Panc1 (cell line): ENCODE results near the gene OFD1. TPM values are rescaled to one million over a fixed set of nuclear protein-coding genes. Genes with fewer than 3 reads are reported as not detected.

Experiments
- ATAC-seq: fragments of 200-7000 bp; cut with Tn5 transposase; 2 replicates; pipeline ENCODE4 v1.9.1; 2020; ENCODE audit warnings: mild to moderate bottlenecking, moderate library complexity
- BruUV-seq: library from RNA; stranded (reverse); fragments of 400-500 nt; replicated peaks from 2 replicates; lab custom pipeline; 2021; lab: Mats Ljungman, UMichigan
- CTCF ChIA-PET: fragments of 300-600 bp; sonication (Branson Sonifier 250); formaldehyde crosslinking; loops from one replicate; lab custom pipeline; 2022; ENCODE audit warnings: antibody characterized with exemption; lab: Charles Lee
- POLR2A ChIA-PET: fragments of 300-600 bp; sonication (Branson Sonifier 250); formaldehyde crosslinking; loops from one replicate; lab custom pipeline; 2022; ENCODE audit warnings: antibody characterized with exemption; lab: Charles Lee
- DNase-seq: peaks from one replicate; pipeline ENCODE4 v3.0.0-alpha.2; 2010; ENCODE audit warnings: low read depth, low spot score
- H3K27ac ChIP-seq: 2 replicates; pipeline ENCODE4 v1.5.1; 2011; ENCODE audit warnings: mild to moderate bottlenecking, low read length, inconsistent platforms
- H3K27me3 ChIP-seq: fragments of 200-500 bp; sonication (Bioruptor generic); 2 replicates; pipeline ENCODE4 v1.6.0; 2014; ENCODE audit warnings: low read length, inconsistent platforms; ENCODE audit not compliant: control insufficient read depth, insufficient read depth
- H3K36me3 ChIP-seq: fragments of 200-500 bp; sonication (Bioruptor generic); 2 replicates; pipeline ENCODE4 v1.5.1; 2014; ENCODE audit warnings: inconsistent platforms, mild to moderate bottlenecking, low read length, moderate library complexity; ENCODE audit not compliant: control insufficient read depth, insufficient read depth
- H3K4me1 ChIP-seq: 2 replicates; pipeline ENCODE4 v1.5.1; 2011; ENCODE audit warnings: inconsistent platforms, mild to moderate bottlenecking, low read length, moderate library complexity; ENCODE audit not compliant: control insufficient read depth, insufficient read depth
- H3K4me3 ChIP-seq, 2 experiments: 2 replicates each; pipeline ENCODE4 v1.5.1; 2011 to 2012; ENCODE audit warnings: low read depth in 2 of 2, low read length in 2 of 2, mild to moderate bottlenecking in 2 of 2, inconsistent platforms in 1 of 2, moderate library complexity in 1 of 2
- H3K9me3 ChIP-seq: fragments of 200-500 bp; sonication (Bioruptor generic); 2 replicates; pipeline ENCODE4 v1.5.1; 2014; ENCODE audit warnings: low read depth, mild to moderate bottlenecking, inconsistent platforms, low read length, moderate library complexity; ENCODE audit not compliant: control insufficient read depth, insufficient read depth
- POLR2AphosphoS5 ChIP-seq: IDR thresholded peaks from 2 replicates; pipeline ENCODE4 v1.6.1; 2012; ENCODE audit warnings: mild to moderate bottlenecking, low read depth, low read length, moderate library complexity
- REST ChIP-seq, 2 experiments: IDR thresholded peaks; 2 replicates each; pipeline ENCODE4 v1.6.1; 2011 to 2012; ENCODE audit warnings: low read depth in 2 of 2, control low read depth in 1 of 2, low read length in 1 of 2, mild to moderate bottlenecking in 1 of 2, moderate library complexity in 1 of 2; ENCODE audit not compliant: insufficient read depth in 1 of 2
- SIN3A ChIP-seq: IDR thresholded peaks from 2 replicates; pipeline ENCODE4 v1.6.1; 2012; ENCODE audit warnings: low read depth, mild to moderate bottlenecking, low read length, moderate library complexity, borderline replicate concordance; ENCODE audit not compliant: insufficient read depth
- TCF7L2 ChIP-seq: IDR thresholded peaks from 2 replicates; pipeline ENCODE4 v1.6.1; 2011; ENCODE audit warnings: mild to moderate bottlenecking, low read depth, low read length, inconsistent platforms
- in situ Hi-C: cut with HindIII; loops from 2 replicates; pipeline ENCODE4 v1.10.0; 2016; ENCODE audit warnings: low sequenced_read_pairs, low pct_unique_long_range_greater_than_20kb
- intact Hi-C: fragments of 100-400 bp; cut with micrococcal nuclease; formaldehyde crosslinking; loops from one replicate; pipeline ENCODE4 v1.10.0; 2022; ENCODE audit not compliant: unreplicated experiment
- total RNA-seq: library from RNA; stranded (reverse); gene quantifications from one replicate; pipeline ENCODE4 v1.2.1, GENCODE V29; 2021; ENCODE audit not compliant: unreplicated experiment
- TF ChIP-seq, protein P1 (sequence below): fragments of 450-650 bp; IDR thresholded peaks from 2 replicates; pipeline ENCODE4 v1.5.1; 2017; ENCODE audit warnings: mild to moderate bottlenecking

Gene OFD1
- total RNA-seq, 1 experiment from 2014 or later: 22.8 TPM

- CTCF ChIA-PET: no interaction called here
- Histone ChIP-seq H3K27me3 (no peaks in the 10 kb centered on the region), H3K4me3 (no peak overlapping the region), H3K4me1 (no peaks in the 10 kb centered on the region), H3K27ac (no peak overlapping the region), H3K9me3 (no peaks in the 10 kb centered on the region), H3K36me3 (no peaks in the 10 kb centered on the region; the same call in 1 of the 2 replicates)
- DNase-seq (no peak), ATAC-seq (no peak)
- POLR2A ChIA-PET: no interaction called here
- no TSS peak for BruUV-seq
- TF ChIP-seq POLR2AphosphoS5 (no peak), SIN3A (no peak), TCF7L2 (no peak), REST (IDR thresholded peaks at IDR 0.05; ENCODE audit: insufficient read depth in 1 of 2, low read depth in 2 of 2, low read length in 1 of 2) (no peak)
- TF ChIP-seq, protein P1, sequence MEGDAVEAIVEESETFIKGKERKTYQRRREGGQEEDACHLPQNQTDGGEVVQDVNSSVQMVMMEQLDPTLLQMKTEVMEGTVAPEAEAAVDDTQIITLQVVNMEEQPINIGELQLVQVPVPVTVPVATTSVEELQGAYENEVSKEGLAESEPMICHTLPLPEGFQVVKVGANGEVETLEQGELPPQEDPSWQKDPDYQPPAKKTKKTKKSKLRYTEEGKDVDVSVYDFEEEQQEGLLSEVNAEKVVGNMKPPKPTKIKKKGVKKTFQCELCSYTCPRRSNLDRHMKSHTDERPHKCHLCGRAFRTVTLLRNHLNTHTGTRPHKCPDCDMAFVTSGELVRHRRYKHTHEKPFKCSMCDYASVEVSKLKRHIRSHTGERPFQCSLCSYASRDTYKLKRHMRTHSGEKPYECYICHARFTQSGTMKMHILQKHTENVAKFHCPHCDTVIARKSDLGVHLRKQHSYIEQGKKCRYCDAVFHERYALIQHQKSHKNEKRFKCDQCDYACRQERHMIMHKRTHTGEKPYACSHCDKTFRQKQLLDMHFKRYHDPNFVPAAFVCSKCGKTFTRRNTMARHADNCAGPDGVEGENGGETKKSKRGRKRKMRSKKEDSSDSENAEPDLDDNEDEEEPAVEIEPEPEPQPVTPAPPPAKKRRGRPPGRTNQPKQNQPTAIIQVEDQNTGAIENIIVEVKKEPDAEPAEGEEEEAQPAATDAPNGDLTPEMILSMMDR: no peak
- in situ Hi-C loops: no loop called here
- intact Hi-C loops: no loop called here
These were observed 17.6 kb upstream of the OFD1 start for GRCh38 chrX:13716905-13717304.

DNA sequence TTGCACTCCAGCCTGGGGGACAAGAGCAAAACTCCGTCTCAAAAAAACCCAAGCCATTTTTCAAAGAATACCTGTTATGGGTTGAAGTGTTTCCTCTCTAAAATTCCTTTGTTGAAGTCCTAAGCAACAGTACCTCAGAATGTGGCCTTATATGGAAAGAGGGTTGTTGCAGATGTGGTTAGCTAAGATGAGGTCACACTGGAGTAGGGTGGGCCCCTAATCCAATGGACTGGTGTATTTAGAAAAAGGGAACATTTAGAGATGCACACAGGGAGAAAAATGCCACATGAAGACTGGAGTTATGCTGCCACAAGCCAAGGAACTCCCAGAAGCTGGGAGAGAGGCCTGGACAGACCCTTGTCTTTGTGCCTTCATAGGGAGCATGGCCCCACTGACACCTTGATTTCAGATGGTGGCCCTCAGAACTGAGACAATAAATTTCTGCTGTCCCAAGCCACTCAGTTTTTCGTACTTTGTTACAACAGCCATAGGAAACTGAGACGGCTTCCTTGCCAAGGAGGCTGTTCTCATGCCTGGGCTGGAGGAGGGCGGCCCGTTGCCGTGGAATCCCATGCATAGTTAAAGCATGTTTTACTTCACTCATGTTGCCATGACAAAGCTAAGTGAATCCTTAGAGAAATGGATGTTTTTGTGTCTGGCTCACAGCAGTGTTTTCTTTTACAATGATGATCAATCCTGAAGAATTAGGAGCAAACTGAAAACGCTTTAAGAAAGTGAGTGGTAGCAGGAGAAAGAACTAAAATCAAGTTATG is 16.7 kb upstream of the OFD1 start:
- ChIA-PET POLR2A (no interaction called here), CTCF (no interaction called here)
- ATAC-seq (no peak), DNase-seq (no peak)
- Histone ChIP-seq H3K27ac (no peak overlapping the region), H3K9me3 (no peaks in the 10 kb centered on the region), H3K4me1 (no peaks in the 10 kb centered on the region), H3K27me3 (no peaks in the 10 kb centered on the region), H3K4me3 (no peak overlapping the region), H3K36me3 (no peaks in the 10 kb centered on the region)
- intact Hi-C loops (no loop called here), in situ Hi-C loops (no loop called here)
- TF ChIP-seq, protein P1: no peak
- TF ChIP-seq TCF7L2: no peak
- TF ChIP-seq SIN3A: no peak
- no peak for TF ChIP-seq POLR2AphosphoS5
- no peak for TF ChIP-seq REST (IDR thresholded peaks at IDR 0.05; ENCODE audit: insufficient read depth in 1 of 2, low read depth in 2 of 2, low read length in 1 of 2)
- BruUV-seq: no TSS peak
